GM18505 (cell line): Measurements from ENCODE around the gene STYXL1.

Source experiments
- ATAC-seq: cut with Tn5 transposase; IDR thresholded peaks from one replicate; pipeline ENCODE4 v1.9.1; 2021; ENCODE audit not compliant: unreplicated experiment
- POLR2A ChIP-seq: IDR thresholded peaks from 4 replicates; pipeline ENCODE4 v1.6.1; 2011; ENCODE audit warnings: borderline replicate concordance; ENCODE audit not compliant: insufficient read depth, insufficient read length; ENCODE audit errors: extremely low read depth

Gene STYXL1

DNA sequence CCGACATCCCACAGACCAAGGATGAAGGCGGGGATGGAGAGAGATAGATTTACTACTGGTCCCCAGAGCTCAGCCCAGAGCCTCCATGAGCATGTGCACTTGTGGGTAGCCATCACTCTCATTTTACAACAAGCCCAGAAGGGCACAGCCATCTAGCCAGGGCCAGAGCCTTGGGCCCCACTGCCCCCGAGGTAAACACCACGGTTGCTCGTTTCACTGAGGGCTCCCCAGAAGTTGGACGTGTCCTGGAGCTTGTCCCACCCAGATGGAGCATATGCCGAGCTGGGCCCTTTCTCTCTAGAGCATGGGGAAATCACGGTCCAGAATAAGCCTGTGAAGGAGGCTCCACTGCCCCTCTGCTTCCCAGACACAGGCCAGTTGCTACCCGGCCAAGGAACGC lies 44.4 kb downstream of the STYXL1 start:
- TF ChIP-seq POLR2A: no peak
- ATAC-seq: no peak

DNA sequence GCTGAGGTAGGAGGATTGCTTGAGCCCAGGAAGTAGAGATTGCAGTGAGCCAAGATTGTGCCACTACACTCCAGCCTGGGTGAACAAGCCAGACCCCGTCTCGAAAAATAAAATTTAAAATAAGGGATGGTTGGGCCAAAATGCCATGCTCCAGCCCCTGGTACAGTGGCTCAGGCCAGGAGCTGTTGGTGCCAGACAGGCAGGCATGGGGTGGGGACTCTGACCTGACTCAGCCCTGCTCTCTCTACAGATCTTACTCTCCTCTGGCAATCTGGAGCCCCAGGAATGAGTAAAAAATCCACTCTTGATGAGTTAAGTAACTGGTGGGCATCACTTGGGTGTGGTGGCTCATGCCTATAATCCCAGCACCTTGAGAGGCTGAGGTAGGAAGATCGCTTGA lies 45.0 kb downstream of the STYXL1 start:
- no peak for TF ChIP-seq POLR2A
- ATAC-seq: no peak

DNA sequence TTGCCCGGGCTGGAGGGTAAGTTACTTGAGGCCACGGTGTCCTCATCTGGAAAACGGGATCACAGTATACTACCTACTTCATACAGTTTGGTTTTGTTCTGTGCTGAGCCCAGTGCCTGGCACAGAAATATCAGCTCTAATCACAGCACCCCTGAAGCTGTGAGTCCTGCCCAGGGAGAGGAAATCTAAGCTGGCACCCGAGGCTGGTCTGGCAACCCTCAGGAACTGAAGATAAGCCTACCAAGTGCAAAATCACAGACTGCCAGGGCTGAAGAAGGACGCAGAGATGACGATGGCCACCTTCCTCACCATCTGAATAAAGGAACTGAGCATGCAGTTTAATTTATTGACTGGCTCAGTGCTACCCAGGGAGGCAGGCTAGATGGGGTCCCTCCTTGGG lies 45.7 kb downstream of the STYXL1 start:
- TF ChIP-seq POLR2A: no peak
- ATAC-seq: no peak

DNA sequence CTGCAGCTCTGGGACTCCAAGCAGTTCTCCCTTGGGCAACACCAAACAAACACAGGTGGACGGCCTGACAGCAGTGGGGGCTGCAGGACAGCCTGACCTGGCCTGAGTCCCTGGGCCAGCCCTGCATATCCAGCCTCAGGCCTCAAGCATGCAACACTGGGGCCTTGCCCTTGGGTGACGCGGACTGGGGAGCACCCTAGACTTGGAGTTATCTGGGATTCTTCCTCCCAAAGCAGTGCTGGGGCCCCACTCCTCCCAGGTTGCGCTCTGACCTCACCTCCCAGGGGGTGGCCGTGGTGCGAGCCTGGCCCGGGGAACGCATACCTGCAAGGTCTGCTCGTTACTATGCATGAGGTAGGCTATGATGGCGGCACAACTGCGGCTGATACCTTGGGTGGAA lies 47.2 kb downstream of the STYXL1 start:
- no peak for TF ChIP-seq POLR2A
- no peak for ATAC-seq

DNA sequence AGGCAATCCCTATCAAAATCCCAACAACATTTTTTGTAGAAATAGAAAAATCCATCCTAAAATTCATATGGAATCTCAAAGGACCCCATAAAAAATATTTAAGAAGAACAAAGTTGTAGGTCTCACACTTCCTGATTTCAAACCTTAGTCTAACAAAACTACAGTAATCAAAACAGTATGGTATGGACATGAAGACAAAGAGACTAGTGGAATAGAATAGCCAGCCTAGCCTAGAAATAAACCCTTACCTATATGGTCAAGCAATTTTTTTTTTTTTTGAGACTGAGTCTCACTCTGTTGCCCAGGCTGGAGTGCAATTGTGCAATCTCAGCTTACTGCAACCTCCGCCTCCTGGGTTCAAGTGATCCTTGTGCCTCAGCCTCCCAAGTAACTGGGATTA lies 49.8 kb downstream of the STYXL1 start:
- no peak for ATAC-seq
- no peak for TF ChIP-seq POLR2A

DNA sequence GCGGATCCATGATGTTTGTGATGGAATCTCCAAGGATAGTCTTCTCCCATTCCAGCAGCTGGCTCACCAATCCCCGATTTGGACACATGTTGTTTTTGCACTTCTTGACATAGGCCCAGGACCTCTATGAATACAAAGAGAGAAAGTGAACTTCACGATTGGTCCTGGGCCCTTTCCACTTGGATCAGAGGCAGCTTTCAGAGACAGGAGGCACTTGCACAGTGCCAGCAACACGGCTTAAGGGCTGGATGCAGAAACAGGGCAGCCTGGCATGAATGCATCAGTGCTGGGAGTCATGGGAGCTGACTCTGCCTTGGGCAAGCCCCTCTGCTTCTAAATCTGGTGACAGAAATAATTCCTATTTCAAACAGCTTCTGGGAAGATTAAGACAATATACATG lies 51.3 kb downstream of the STYXL1 start:
- no peak for ATAC-seq
- no peak for TF ChIP-seq POLR2A

DNA sequence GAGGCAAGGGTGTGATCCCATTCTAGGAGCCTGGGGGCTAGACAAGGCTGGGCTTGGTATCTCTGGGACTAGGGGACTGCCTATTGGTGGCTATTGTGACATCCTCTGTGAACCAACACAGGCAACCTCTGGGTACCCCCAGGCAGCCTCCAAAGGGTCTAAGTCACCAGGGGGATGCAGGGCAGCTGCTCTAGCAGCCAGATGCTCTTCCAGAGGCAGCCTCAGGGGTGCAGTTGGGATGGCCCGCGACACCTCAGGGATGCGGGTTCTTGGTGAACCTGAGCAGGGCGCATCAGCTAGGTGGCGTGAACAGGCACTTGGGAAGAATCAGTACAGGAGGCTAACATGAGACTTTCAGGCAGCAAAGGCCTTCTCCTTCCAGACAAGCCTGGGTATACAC lies 51.8 kb downstream of the STYXL1 start:
- TF ChIP-seq POLR2A: no peak
- ATAC-seq: no peak

DNA sequence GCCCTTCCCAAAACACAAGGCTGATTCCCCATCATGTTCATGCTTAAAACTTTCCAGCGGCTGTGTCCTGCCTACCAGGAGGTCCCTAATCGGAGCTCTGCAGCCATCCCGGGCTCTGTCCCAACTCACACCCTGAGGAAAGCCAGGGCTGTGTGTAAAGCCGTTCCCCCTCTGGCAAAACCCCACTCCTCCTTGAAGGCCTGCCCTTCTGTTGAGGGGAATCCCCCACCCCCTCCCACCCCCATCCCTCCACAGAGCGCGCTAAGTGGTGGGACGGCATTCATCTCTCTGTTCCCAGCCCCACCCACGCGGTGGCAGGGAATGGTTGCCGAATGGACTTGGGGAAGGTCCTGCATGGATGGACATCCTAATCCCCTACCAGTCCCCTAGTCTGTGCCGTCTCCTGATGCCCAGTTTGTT lies 52.7 kb downstream of the STYXL1 start:
- no peak for ATAC-seq
- no peak for TF ChIP-seq POLR2A

DNA sequence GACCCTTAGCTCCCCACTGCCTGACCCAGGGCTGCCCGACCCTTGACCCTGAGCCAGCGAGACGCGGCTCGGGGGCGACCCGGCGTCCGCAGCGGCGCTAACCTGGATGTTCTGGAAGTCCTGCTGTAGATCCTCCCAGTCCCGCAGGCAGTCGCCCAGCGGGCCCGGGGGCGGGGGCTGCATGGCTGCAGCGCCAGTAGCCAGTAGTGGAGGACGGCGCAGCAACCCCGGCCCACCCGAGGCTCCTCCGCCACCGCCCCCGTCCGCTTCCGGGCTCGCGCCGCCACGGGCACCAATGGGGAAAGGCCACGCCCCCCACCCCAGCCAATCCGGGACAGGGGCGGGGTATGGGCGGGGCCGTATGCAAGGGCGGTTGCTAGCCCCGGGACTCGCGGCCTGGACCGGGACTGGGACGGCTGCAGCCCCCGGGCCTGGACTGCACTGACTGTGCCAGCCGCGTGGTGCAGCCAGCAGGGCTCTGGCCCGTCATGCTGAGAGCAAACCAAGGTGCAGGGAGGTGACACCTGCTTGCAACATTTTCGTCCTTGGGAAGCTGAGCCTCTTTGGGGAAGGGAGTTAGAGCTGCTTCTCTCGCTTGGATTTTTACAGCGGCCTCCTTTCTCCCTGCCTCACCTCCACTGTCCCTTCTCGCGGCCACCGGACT lies 53.3 kb downstream of the STYXL1 start, which contains the start of gene TMEM120A:
Gene TMEM120A, minus strand, starts transcription at position 208 of the 664 bp plus-strand sequence. Its CDS starts 25 bp downstream, at position 183.
- TF ChIP-seq POLR2A: peak; percentile 62
- peak; percentile 93 for ATAC-seq

DNA sequence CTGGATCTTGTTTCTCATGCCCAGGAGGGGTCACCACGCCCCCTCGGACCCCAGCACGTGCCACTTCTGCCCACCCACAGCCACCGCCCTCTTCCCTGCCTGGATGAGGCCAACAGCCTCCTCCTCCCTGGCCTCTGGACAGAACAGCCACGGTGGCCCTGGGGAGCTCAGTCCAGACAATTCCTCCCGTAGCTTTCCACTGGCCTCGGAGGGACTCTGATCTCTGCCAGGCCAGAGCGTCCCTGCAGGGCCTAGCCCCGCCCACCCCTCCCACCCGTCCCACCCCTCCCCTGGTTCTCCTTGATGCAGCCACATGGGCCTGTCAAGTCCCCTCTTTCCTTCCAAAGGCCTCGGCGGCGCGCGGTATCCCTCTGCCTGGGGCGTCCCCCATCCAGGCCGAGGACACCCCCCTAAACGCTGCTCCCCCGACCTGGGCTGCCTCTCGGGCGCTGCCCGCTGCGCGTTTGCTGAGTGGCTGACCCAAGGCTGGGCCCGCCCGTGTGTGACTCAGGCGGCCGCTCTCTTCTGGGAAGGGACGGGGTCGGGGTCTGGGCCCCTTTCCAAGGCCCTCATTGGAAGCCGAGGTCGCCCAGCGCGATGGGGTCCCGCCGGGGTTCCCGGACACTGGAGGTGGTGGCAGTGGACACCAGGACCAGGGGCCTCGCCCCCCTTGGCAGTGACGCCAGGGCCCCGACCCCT lies 54.0 kb downstream of the STYXL1 start:
- no peak for TF ChIP-seq POLR2A

DNA sequence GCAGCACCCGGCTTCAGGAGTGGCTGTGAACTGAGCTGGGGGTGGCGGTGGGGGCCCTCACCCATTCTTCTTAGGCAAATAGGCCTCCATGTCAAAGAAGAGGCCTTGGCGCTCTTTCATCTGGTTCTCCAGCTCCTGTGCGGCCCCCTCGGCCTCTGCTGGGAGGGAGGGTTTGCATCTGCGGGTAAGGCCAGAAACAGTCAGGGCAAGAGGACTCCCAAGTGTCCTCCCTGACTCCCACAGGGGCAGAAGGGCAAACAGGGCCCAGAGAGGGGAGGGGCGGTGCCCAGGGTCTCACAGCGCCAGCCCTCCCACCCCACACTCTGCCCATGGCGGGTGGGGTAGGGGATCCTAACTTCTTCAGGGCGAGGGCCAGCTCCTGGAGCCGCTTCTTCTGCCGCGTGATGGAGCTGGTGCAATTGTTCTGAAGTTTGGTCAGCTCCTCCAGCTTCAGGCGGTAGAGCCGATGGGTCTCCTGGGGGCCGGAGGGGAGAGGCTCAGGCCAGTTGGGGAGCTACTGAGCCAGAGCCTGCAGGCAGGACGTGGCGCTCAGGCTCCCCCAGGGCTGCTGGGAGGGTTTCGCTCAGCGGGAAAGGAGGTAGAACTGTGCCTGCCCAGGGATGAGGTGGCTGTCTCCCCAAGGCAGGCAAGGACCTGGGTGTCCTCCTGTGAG lies 55.6 kb downstream of the STYXL1 start:
- TF ChIP-seq POLR2A: no peak
- ATAC-seq: no peak

More for the DNA sequence above, 54.0 kb downstream of the STYXL1 start:
- ATAC-seq: peak; percentile 13

DNA sequence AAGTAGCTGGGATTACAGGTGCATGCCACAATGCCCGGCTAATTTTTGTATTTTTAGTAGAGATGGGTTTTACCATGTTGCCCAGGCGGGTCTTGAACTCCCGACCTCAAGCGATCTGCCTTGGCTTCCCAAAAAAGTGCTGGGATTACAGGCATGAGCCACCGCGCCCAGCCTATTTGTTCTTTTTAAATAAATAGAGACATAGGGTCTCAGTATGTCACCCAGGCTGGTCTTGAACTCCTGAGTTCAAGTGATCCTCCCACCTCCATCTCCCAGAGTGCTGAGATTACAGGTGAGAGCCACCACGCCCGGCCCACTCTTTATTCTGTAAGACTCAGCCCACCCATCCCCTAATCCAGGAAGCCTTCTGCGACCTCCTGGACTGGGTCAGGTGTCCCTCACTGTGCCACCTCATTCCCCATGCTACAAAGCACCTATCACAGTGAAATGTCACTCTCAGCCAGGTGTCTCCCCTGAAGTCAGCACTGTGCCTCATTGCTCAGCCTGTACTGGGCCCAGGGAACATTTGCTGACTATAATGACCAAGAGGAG lies 56.2 kb downstream of the STYXL1 start:
- no peak for ATAC-seq
- TF ChIP-seq POLR2A: no peak

DNA sequence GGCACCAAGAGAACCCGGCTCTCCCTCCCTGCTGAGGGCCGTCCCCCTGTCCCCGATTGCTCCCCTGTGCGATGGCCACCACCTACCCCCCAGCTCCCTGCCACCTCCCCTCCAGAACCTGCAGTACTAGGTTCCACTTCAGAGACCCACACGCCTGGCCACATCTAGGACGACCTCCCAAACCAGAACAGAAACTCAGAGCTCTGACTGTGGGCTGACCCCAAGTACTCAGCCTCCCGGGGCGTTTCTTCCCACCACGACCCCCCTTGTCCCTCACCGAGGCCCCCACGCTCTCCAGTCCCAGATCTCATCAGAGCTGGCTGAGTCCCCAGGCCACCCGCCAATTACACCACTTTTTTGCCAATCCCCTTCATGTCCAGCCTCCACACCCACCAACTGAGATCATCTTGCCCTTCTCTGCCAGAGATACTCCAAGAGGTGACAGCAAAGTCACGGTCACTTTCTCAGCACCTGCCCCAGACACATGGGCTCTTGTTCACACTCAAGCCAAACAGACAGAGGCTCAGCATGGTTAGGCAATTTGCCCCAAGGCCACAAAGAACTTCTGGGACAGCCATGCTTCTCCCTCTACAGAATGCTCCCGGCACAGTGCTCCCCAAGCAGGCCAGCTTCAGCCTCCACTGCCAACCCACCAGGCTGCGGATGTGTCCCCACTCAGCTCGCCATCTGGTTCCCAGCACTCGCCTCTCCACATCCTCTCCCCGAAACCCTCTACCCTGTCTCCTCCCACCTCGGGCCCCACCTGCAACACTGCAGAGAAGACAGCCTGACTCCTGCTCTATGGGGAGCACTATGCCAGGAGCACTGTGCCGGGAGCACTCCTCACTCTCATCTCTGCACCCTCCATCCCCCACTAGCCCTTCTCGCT lies 58.1 kb downstream of the STYXL1 start:
- no peak for ATAC-seq
- TF ChIP-seq POLR2A: no peak
